ENCODE measurements around the gene MATN1. TPM values are rescaled to one million over a fixed set of nuclear protein-coding genes. Genes with fewer than 3 reads are reported as not detected.

MATN1 gene
- polyA plus RNA-seq, 1 donor, result 0.30 TPM

- H3K4me1 ChIP-seq (ENCODE audit: control insufficient read depth, insufficient read depth, low read length), result peaks cover 13% of the 10 kb centered on the region
- H3K27ac ChIP-seq (ENCODE audit: low read length), result no peak overlapping the region
- no peaks in the 10 kb centered on the region for H3K36me3 ChIP-seq (ENCODE audit: control insufficient read depth, insufficient read depth, low read length)
- DNase-seq, result no peak
- H3K4me3 ChIP-seq (ENCODE audit: low read length), result no peak overlapping the region
- WGBS (ENCODE audit: insufficient coverage, low lambda C conversion rate), result 100% methylated on average over 1 of the region's 2 CpGs
- no peaks in the 10 kb centered on the region for H3K27me3 ChIP-seq (ENCODE audit: control insufficient read depth, insufficient read depth, low read length)
- peaks cover 14% of the 10 kb centered on the region for H3K9me3 ChIP-seq (ENCODE audit: control insufficient read depth, low read depth, low read length)
Observed at GRCh38 chr1:30715216-30715615, 8.2 kb downstream of the MATN1 start.

GRCh38 chr1:30714536-30715090 is 8.8 kb downstream of the MATN1 start:
- no peaks in the 10 kb centered on the region for H3K36me3 ChIP-seq (ENCODE audit: control insufficient read depth, insufficient read depth, low read length)
- H3K4me3 ChIP-seq (ENCODE audit: low read length), result no peak overlapping the region
- peaks cover 14% of the 10 kb centered on the region for H3K9me3 ChIP-seq (ENCODE audit: control insufficient read depth, low read depth, low read length)
- peaks cover 8% of the 10 kb centered on the region for H3K4me1 ChIP-seq (ENCODE audit: control insufficient read depth, insufficient read depth, low read length)
- no peak for DNase-seq
- H3K27ac ChIP-seq (ENCODE audit: low read length), result no peak overlapping the region
- no peaks in the 10 kb centered on the region for H3K27me3 ChIP-seq (ENCODE audit: control insufficient read depth, insufficient read depth, low read length)
- no CpG with 5 or more reads among the region's 8 CpGs for WGBS (ENCODE audit: insufficient coverage, low lambda C conversion rate)

- H3K4me3 ChIP-seq (ENCODE audit: low read length), result no peak overlapping the region
- no peaks in the 10 kb centered on the region for H3K36me3 ChIP-seq (ENCODE audit: control insufficient read depth, insufficient read depth, low read length)
- H3K4me1 ChIP-seq (ENCODE audit: control insufficient read depth, insufficient read depth, low read length), result peaks cover 3% of the 10 kb centered on the region
- no CpG with 5 or more reads among the region's 4 CpGs for WGBS (ENCODE audit: insufficient coverage, low lambda C conversion rate)
- H3K9me3 ChIP-seq (ENCODE audit: control insufficient read depth, low read depth, low read length), result peaks cover 12% of the 10 kb centered on the region
- DNase-seq, result no peak
- no peak overlapping the region for H3K27ac ChIP-seq (ENCODE audit: low read length)
- H3K27me3 ChIP-seq (ENCODE audit: control insufficient read depth, insufficient read depth, low read length), result no peaks in the 10 kb centered on the region
Observed at GRCh38 chr1:30714025-30714424, 9.4 kb downstream of the MATN1 start.

- WGBS (ENCODE audit: insufficient coverage, low lambda C conversion rate), result no CpG with 5 or more reads among the region's 12 CpGs
- H3K4me3 ChIP-seq (ENCODE audit: low read length), result no peak overlapping the region
- no peaks in the 10 kb centered on the region for H3K4me1 ChIP-seq (ENCODE audit: control insufficient read depth, insufficient read depth, low read length)
- H3K27ac ChIP-seq (ENCODE audit: low read length), result no peak overlapping the region
- H3K9me3 ChIP-seq (ENCODE audit: control insufficient read depth, low read depth, low read length), result peaks cover 8% of the 10 kb centered on the region
- no peaks in the 10 kb centered on the region for H3K27me3 ChIP-seq (ENCODE audit: control insufficient read depth, insufficient read depth, low read length)
- DNase-seq, result no peak
- H3K36me3 ChIP-seq (ENCODE audit: control insufficient read depth, insufficient read depth, low read length), result no peaks in the 10 kb centered on the region
Observed at GRCh38 chr1:30713311-30713710, 10.1 kb downstream of the MATN1 start.

GRCh38 chr1:30712583-30712982 is 10.8 kb downstream of the MATN1 start:
- 100% methylated on average over 2 of the region's 6 CpGs for WGBS (ENCODE audit: insufficient coverage, low lambda C conversion rate)
- H3K36me3 ChIP-seq (ENCODE audit: control insufficient read depth, insufficient read depth, low read length), result no peaks in the 10 kb centered on the region
- no peak overlapping the region for H3K27ac ChIP-seq (ENCODE audit: low read length)
- H3K9me3 ChIP-seq (ENCODE audit: control insufficient read depth, low read depth, low read length), result peaks cover 5% of the 10 kb centered on the region
- DNase-seq, result no peak
- no peaks in the 10 kb centered on the region for H3K27me3 ChIP-seq (ENCODE audit: control insufficient read depth, insufficient read depth, low read length)
- no peak overlapping the region for H3K4me3 ChIP-seq (ENCODE audit: low read length)
- H3K4me1 ChIP-seq (ENCODE audit: control insufficient read depth, insufficient read depth, low read length), result no peaks in the 10 kb centered on the region

GRCh38 chr1:30710407-30710806 is 13.0 kb downstream of the MATN1 start:
- Histone ChIP-seq H3K27me3 (ENCODE audit: control insufficient read depth, insufficient read depth, low read length) (peaks cover 3% of the 10 kb centered on the region), H3K4me3 (ENCODE audit: low read length) (no peak overlapping the region), H3K9me3 (ENCODE audit: control insufficient read depth, low read depth, low read length) (no peaks in the 10 kb centered on the region), H3K27ac (ENCODE audit: low read length) (no peak overlapping the region), H3K36me3 (ENCODE audit: control insufficient read depth, insufficient read depth, low read length) (no peaks in the 10 kb centered on the region), H3K4me1 (ENCODE audit: control insufficient read depth, insufficient read depth, low read length) (no peaks in the 10 kb centered on the region)
- no peak for DNase-seq
- WGBS (ENCODE audit: insufficient coverage, low lambda C conversion rate), result no CpG with 5 or more reads among the region's 2 CpGs

GRCh38 chr1:30708361-30708728 is 15.0 kb downstream of the MATN1 start:
- no peaks in the 10 kb centered on the region for H3K4me1 ChIP-seq (ENCODE audit: control insufficient read depth, insufficient read depth, low read length)
- H3K27me3 ChIP-seq (ENCODE audit: control insufficient read depth, insufficient read depth, low read length), result peaks cover 3% of the 10 kb centered on the region
- H3K36me3 ChIP-seq (ENCODE audit: control insufficient read depth, insufficient read depth, low read length), result no peaks in the 10 kb centered on the region
- no peak overlapping the region for H3K4me3 ChIP-seq (ENCODE audit: low read length)
- H3K27ac ChIP-seq (ENCODE audit: low read length), result no peak overlapping the region
- DNase-seq, result no peak
- WGBS (ENCODE audit: insufficient coverage, low lambda C conversion rate), result 0% methylated on average over 3 of the region's 8 CpGs
- H3K9me3 ChIP-seq (ENCODE audit: control insufficient read depth, low read depth, low read length), result no peaks in the 10 kb centered on the region

- H3K9me3 ChIP-seq (ENCODE audit: control insufficient read depth, low read depth, low read length), result no peaks in the 10 kb centered on the region
- no peaks in the 10 kb centered on the region for H3K4me1 ChIP-seq (ENCODE audit: control insufficient read depth, insufficient read depth, low read length)
- peaks cover 3% of the 10 kb centered on the region for H3K27me3 ChIP-seq (ENCODE audit: control insufficient read depth, insufficient read depth, low read length)
- DNase-seq, result peak; percentile 59
- no CpG with 5 or more reads among the region's 16 CpGs for WGBS (ENCODE audit: insufficient coverage, low lambda C conversion rate)
- no peak overlapping the region for H3K27ac ChIP-seq (ENCODE audit: low read length)
- H3K36me3 ChIP-seq (ENCODE audit: control insufficient read depth, insufficient read depth, low read length), result no peaks in the 10 kb centered on the region
- no peak overlapping the region for H3K4me3 ChIP-seq (ENCODE audit: low read length)
Observed at GRCh38 chr1:30707412-30708360, 15.7 kb downstream of the MATN1 start.

- no peaks in the 10 kb centered on the region for H3K9me3 ChIP-seq (ENCODE audit: control insufficient read depth, low read depth, low read length)
- H3K4me1 ChIP-seq (ENCODE audit: control insufficient read depth, insufficient read depth, low read length), result no peaks in the 10 kb centered on the region
- no peaks in the 10 kb centered on the region for H3K36me3 ChIP-seq (ENCODE audit: control insufficient read depth, insufficient read depth, low read length)
- no CpG with 5 or more reads among the region's 9 CpGs for WGBS (ENCODE audit: insufficient coverage, low lambda C conversion rate)
- peaks cover 5% of the 10 kb centered on the region for H3K27me3 ChIP-seq (ENCODE audit: control insufficient read depth, insufficient read depth, low read length)
- no peak overlapping the region for H3K4me3 ChIP-seq (ENCODE audit: low read length)
- no peak for DNase-seq
- no peak overlapping the region for H3K27ac ChIP-seq (ENCODE audit: low read length)
Observed at GRCh38 chr1:30706528-30706927, 16.9 kb downstream of the MATN1 start.

- Histone ChIP-seq H3K27ac (ENCODE audit: low read length) (no peak overlapping the region), H3K4me3 (ENCODE audit: low read length) (no peak overlapping the region), H3K9me3 (ENCODE audit: control insufficient read depth, low read depth, low read length) (no peaks in the 10 kb centered on the region), H3K4me1 (ENCODE audit: control insufficient read depth, insufficient read depth, low read length) (no peaks in the 10 kb centered on the region), H3K27me3 (ENCODE audit: control insufficient read depth, insufficient read depth, low read length) (peaks cover 8% of the 10 kb centered on the region), H3K36me3 (ENCODE audit: control insufficient read depth, insufficient read depth, low read length) (no peaks in the 10 kb centered on the region)
- no peak for DNase-seq
- no CpG with 5 or more reads among the region's 4 CpGs for WGBS (ENCODE audit: insufficient coverage, low lambda C conversion rate)
Observed at GRCh38 chr1:30705698-30706097, 17.7 kb downstream of the MATN1 start.
